Transverse colon (tissue), 3 donors: ENCODE measurements around the gene TIMELESS.

Experiments used
- CTCF ChIP-seq, 5 experiments: fragments of 200-600 bp in 3 of 5; fragments of 450-650 bp in 2 of 5; sonication (generic) in 3 of 5; IDR thresholded peaks; 1 replicate in 2 of 5; 2 replicates in 3 of 5; pipeline ENCODE4 v1.5.1; 2016 to 2017; ENCODE audit warnings: antibody characterized with exemption in 5 of 5, inconsistent platforms in 3 of 5, mild to moderate bottlenecking in 2 of 5, moderate library complexity in 1 of 5
- POLR2A ChIP-seq: fragments of 450-650 bp; IDR thresholded peaks from one replicate; pipeline ENCODE4 v1.6.1; 2016; ENCODE audit warnings: antibody characterized with exemption, mild to moderate bottlenecking, moderate library complexity

- no peak for TF ChIP-seq CTCF (IDR thresholded peaks at IDR 0.05)
- no peak for TF ChIP-seq POLR2A
Observed at GRCh38 chr12:56425940-56426438, 23.2 kb downstream of the TIMELESS start.
